Mucosa of descending colon (tissue), 3 donors: ENCODE results near the gene SLC9A2. TPM values are rescaled to one million over a fixed set of nuclear protein-coding genes. Genes with fewer than 3 reads are reported as not detected.

Source experiments
- ATAC-seq: fragments of 200-7000 bp; cut with Tn5 transposase; one replicate; pipeline ENCODE4 v1.9.1; 2020; ENCODE audit warnings: mild to moderate bottlenecking, moderate library complexity
- DNase-seq, 3 donors: peaks; one replicate each; pipeline ENCODE4 v3.0.0-alpha.2; 2020
- H3K36me3 ChIP-seq: fragments of 200-600 bp; one replicate; pipeline ENCODE4 v1.8.0; 2021; ENCODE audit warnings: low read depth, mild to moderate bottlenecking
- H3K4me1 ChIP-seq: fragments of 200-600 bp; one replicate; pipeline ENCODE4 v1.8.0; 2021; ENCODE audit warnings: low read depth, mild to moderate bottlenecking
- H3K4me3 ChIP-seq: fragments of 200-600 bp; one replicate; pipeline ENCODE4 v1.8.0; 2021; ENCODE audit warnings: mild to moderate bottlenecking
- H3K9me3 ChIP-seq: fragments of 200-600 bp; one replicate; pipeline ENCODE4 v1.8.0; 2021; ENCODE audit warnings: mild to moderate bottlenecking
- intact Hi-C, 2 donors: fragments of 100-400 bp; cut with DNase I in 1 of 2; cut with micrococcal nuclease in 1 of 2; formaldehyde crosslinking; loops; one replicate each; pipeline versions ENCODE4 v1.11.0 to v1.11.1; 2022; cut with DNase I, micrococcal nuclease
- total RNA-seq, 3 donors: library from RNA; stranded (reverse); fragmentation: NEBNext Ultra II Directional in 2 of 3; extraction: Animal tissue kit (Norgen Biotek cat#: 25700) in 2 of 3; gene quantifications; one replicate each; pipeline versions ENCODE4 v1.2.1 to v1.2.4, GENCODE V29; 2021 to 2023
- TF ChIP-seq, protein P1 (sequence below): fragments of 200-600 bp; IDR thresholded peaks from one replicate; pipeline ENCODE4 v1.8.0; 2022; ENCODE audit warnings: antibody characterized with exemption, mild to moderate bottlenecking
- donor health status: DM: no; HTN: no; CAD: no; lungs with moderate emphysema.
- donor health status: DM: no; HTN: no; CAD: no.
- donor health status: DM: no; HTN: yes; CAD: no.

SLC9A2 gene
- total RNA-seq, 3 donors from 2014 or later, result 32.2 to 92.9 (median 67.1) TPM

DNA sequence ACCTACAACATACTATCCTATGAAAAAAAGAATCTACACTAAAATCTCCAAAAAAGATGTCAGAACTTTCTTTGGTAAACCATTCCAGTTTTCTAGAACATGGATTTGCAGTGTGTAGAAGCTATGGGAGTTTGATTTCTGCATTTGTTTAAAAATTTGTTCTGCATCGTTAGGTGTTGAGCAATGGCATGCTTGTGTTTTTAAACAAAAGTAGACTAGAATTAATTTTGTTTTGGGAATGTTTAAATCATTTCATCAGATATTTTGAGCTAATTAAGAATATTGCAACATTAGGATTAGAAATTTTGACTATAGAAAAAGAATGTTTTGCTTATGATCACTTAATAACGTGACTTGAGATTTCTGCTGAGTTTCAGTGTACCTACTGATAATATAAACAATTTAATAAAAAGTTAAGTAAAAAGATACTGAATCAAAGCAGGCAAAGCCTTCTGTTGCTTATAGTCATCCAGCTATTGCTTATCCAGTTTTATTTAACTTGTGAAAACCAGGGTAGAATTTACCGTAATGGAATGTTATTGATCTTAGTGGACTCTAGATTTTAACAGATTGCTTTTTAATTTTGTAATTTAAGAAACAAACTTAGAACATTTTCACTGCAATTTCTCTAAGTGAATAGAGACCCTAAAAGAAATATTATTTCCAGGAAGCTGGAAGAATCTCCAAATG is 135.2 kb downstream of the SLC9A2 start:
- intact Hi-C loops, result loop anchor here in 1 of 2 donors (10.0 kb wide), 1 partner anchor 50 kb away; no protein-coding TSS in a partner anchor
- TF ChIP-seq, protein P1, sequence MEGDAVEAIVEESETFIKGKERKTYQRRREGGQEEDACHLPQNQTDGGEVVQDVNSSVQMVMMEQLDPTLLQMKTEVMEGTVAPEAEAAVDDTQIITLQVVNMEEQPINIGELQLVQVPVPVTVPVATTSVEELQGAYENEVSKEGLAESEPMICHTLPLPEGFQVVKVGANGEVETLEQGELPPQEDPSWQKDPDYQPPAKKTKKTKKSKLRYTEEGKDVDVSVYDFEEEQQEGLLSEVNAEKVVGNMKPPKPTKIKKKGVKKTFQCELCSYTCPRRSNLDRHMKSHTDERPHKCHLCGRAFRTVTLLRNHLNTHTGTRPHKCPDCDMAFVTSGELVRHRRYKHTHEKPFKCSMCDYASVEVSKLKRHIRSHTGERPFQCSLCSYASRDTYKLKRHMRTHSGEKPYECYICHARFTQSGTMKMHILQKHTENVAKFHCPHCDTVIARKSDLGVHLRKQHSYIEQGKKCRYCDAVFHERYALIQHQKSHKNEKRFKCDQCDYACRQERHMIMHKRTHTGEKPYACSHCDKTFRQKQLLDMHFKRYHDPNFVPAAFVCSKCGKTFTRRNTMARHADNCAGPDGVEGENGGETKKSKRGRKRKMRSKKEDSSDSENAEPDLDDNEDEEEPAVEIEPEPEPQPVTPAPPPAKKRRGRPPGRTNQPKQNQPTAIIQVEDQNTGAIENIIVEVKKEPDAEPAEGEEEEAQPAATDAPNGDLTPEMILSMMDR, result no peak
- Histone ChIP-seq H3K36me3 (no peaks in the 10 kb centered on the region), H3K4me1 (no peaks in the 10 kb centered on the region), H3K4me3 (no peak overlapping the region), H3K9me3 (no peaks in the 10 kb centered on the region)
- no peak for ATAC-seq
- no peak for DNase-seq

DNA sequence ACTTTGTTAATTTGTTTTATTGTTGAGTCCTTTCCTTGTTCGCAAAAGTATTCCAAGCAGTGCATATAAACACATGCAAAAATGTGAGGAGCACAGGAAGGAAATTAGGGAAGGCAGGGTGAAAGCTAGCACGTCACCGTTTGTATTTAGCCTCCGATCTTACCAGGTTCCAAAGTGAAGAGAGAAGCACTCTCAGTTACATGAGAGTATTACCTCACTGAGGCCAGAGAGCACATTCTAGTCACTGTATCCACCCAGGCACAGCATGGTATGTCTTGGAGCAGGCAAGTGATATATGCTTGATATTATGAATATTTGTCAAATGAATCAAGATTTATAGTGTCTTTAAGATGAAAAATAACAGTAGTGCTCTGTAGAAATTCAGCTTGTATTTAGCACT is 135.9 kb downstream of the SLC9A2 start:
- Histone ChIP-seq H3K4me3 (no peak overlapping the region), H3K9me3 (no peaks in the 10 kb centered on the region), H3K36me3 (no peaks in the 10 kb centered on the region), H3K4me1 (no peaks in the 10 kb centered on the region)
- ATAC-seq, result no peak
- TF ChIP-seq, protein P1, result no peak
- intact Hi-C loops, result loop anchor here in 1 of 2 donors (10.0 kb wide), 1 partner anchor 50 kb away; no protein-coding TSS in a partner anchor
- no peak for DNase-seq

DNA sequence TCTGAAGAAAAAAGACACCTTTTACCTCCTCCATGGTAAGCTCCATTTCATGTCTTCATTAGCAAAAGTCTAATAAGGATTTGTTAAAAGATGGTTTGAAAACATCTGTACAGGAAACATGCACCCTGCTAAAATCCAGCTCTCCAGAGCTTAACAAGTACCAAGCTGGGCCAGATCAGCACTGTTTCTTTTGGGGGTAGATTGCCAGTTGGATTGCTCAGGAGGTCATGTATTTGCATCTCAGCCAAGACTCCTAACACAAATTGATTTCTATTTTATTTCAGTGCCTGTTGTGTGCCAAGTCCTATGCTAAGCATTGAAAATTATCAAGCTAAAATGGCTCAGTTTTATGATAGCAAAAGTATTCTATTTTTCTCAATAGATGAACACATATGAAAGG is 139.1 kb downstream of the SLC9A2 start:
- no peaks in the 10 kb centered on the region for H3K36me3 ChIP-seq
- ATAC-seq, result no peak
- no peaks in the 10 kb centered on the region for H3K9me3 ChIP-seq
- intact Hi-C loops, result loop anchor here in 1 of 2 donors (10.0 kb wide), 1 partner anchor 46 kb away; no protein-coding TSS in a partner anchor
- no peak overlapping the region for H3K4me3 ChIP-seq
- H3K4me1 ChIP-seq, result no peaks in the 10 kb centered on the region
- no peak for DNase-seq
- TF ChIP-seq, protein P1, result no peak

Other genes starting within 250 kb of the SLC9A2 start
- 1 to 10 TPM in 2 of 3 donors, under 1 TPM in 1; 0.90 to 1.3 (median 1.2) TPM for gene IL18RAP, start 196.4 kb upstream of the SLC9A2 start, total RNA-seq
- under 1 TPM in 2 of 3 donors, not detected in 1; 0.17 to 0.32 TPM for gene SLC9A4, start 146.3 kb upstream of the SLC9A2 start, total RNA-seq
- 1 to 10 TPM; 3.2 to 4.4 (median 3.4) TPM for gene TMEM182, start 142.5 kb downstream of the SLC9A2 start, total RNA-seq